ENCODE results near the gene FAM209B.

GRCh38 chr20:56487216-56487615, 45.8 kb upstream of the FAM209B start:
- TF ChIP-seq CTCF (IDR thresholded peaks at IDR 0.05) (no peak), POLR2AphosphoS5 (IDR thresholded peaks at IDR 0.05) (peak; percentile 22 to 40), POLR2A (IDR thresholded peaks at IDR 0.05) (no peak)

Measured in upper lobe of left lung (tissue), 4 donors.